Prostate gland (tissue), 2 donors: ENCODE data around the gene SHISA7. TPM values are rescaled to one million over a fixed set of nuclear protein-coding genes. Genes with fewer than 3 reads are reported as not detected.

Experiments
- DNase-seq: peaks from one replicate; pipeline ENCODE4 v3.0.0-alpha.2; 2019; ENCODE audit warnings: low spot score
- H3K27ac ChIP-seq, 2 donors: fragments of 200-600 bp; sonication (generic); 2 replicates each; pipeline ENCODE4 v1.5.1; 2017 to 2019
- H3K27me3 ChIP-seq: fragments of 200-600 bp; sonication (generic); replicated peaks from 2 replicates; pipeline ENCODE4 v1.5.1; 2019; ENCODE audit not compliant: insufficient read depth
- H3K36me3 ChIP-seq, 2 donors: fragments of 200-600 bp; sonication (generic); 1 replicate in 1 of 2; 2 replicates in 1 of 2; pipeline versions ENCODE4 v1.5.1 to v1.8.1; 2017 to 2019
- H3K4me1 ChIP-seq: fragments of 200-600 bp; sonication (generic); replicated peaks from 2 replicates; pipeline ENCODE4 v1.5.1; 2019
- H3K4me3 ChIP-seq, 2 donors: fragments of 200-600 bp; sonication (generic); 2 replicates each; pipeline ENCODE4 v1.5.1; 2017 to 2019
- H3K9me3 ChIP-seq: fragments of 200-600 bp; sonication (generic); 2 replicates; pipeline ENCODE4 v1.5.1; 2017
- CTCF ChIP-seq, 4 experiments: fragments of 200-600 bp in 2 of 4; fragments of 450-650 bp in 2 of 4; sonication (generic) in 2 of 4; IDR thresholded peaks; 1 replicate in 3 of 4; 2 replicates in 1 of 4; pipeline ENCODE4 v1.5.1; 2016 to 2019; ENCODE audit warnings: antibody characterized with exemption in 4 of 4, mild to moderate bottlenecking in 2 of 4, moderate library complexity in 2 of 4
- POLR2A ChIP-seq: fragments of 450-650 bp; IDR thresholded peaks from one replicate; pipeline ENCODE4 v1.6.1; 2016; ENCODE audit warnings: antibody characterized with exemption, mild to moderate bottlenecking
- POLR2AphosphoS5 ChIP-seq: sonication (generic); formaldehyde crosslinking; IDR thresholded peaks from one replicate; pipeline ENCODE4 v1.6.1; 2017; ENCODE audit warnings: antibody characterized with exemption
- WGBS: methylation state at CpG from one replicate; pipeline ENCODE4 v1.1.5; 2018; 5-methylcytosine and 5-hydroxymethylcytosine counted together
- intact Hi-C: fragments of 100-400 bp; cut with DNase I; formaldehyde crosslinking; loops from one replicate; pipeline ENCODE4 v1.14.2; 2022
- total RNA-seq, 2 donors: library from RNA; depleted of rRNA; stranded (reverse); fragments of >200 nt; gene quantifications; one replicate each; pipeline ENCODE4 v1.1.0, GENCODE V29; 2016

SHISA7 gene
- total RNA-seq, 2 donors from 2014 or later = not detected

GRCh38 chr19:55476100-55476775, 33.1 kb upstream of the SHISA7 start, which contains the start of gene ZNF628:
ZNF628 (plus strand) TSS chr19:55476617; CDS start chr19:55479911, 3,294 bp downstream.
- under 1% methylated on average over 51 of the region's 61 CpGs for WGBS
- DNase-seq = peak; percentile 98
- peak within 1 kb of the TSS; percentile 61 to 74 for H3K4me3 ChIP-seq
- no peaks in the 10 kb centered on the region for H3K27me3 ChIP-seq
- peak within 1 kb of the TSS; percentile 98 for H3K27ac ChIP-seq
- H3K9me3 ChIP-seq = no peaks in the 10 kb centered on the region
- no peaks in the 10 kb centered on the region for H3K36me3 ChIP-seq
- TF ChIP-seq CTCF (IDR thresholded peaks at IDR 0.05) = no peak
- peak; percentile 63 for TF ChIP-seq POLR2A
- TF ChIP-seq POLR2AphosphoS5 = peak; percentile 89
- no peaks in the 10 kb centered on the region for H3K4me1 ChIP-seq
- intact Hi-C loops = no loop called here

GRCh38 chr19:55474269-55475265, 31.5 kb upstream of the SHISA7 start:
- H3K4me1 ChIP-seq = no peaks in the 10 kb centered on the region
- TF ChIP-seq POLR2AphosphoS5 (no peak), POLR2A (no peak), CTCF (IDR thresholded peaks at IDR 0.05) (no peak)
- no peaks in the 10 kb centered on the region for H3K36me3 ChIP-seq
- DNase-seq = no peak
- H3K27ac ChIP-seq = no peak overlapping the region
- no peak overlapping the region for H3K4me3 ChIP-seq
- no peaks in the 10 kb centered on the region for H3K9me3 ChIP-seq
- no peaks in the 10 kb centered on the region for H3K27me3 ChIP-seq
- intact Hi-C loops = no loop called here
- 71% methylated on average over 19 of the region's 19 CpGs for WGBS

- Histone ChIP-seq H3K9me3 (no peaks in the 10 kb centered on the region), H3K4me1 (no peaks in the 10 kb centered on the region), H3K27me3 (no peaks in the 10 kb centered on the region), H3K27ac (no peak overlapping the region), H3K36me3 (no peaks in the 10 kb centered on the region), H3K4me3 (no peak overlapping the region)
- WGBS = 59% methylated on average over 15 of the region's 16 CpGs
- intact Hi-C loops = no loop called here
- TF ChIP-seq POLR2A (no peak), POLR2AphosphoS5 (no peak), CTCF (IDR thresholded peaks at IDR 0.05) (no peak)
- no peak for DNase-seq
Measured at GRCh38 chr19:55473225-55474012, 30.3 kb upstream of the SHISA7 start.

GRCh38 chr19:55472463-55472862, 29.4 kb upstream of the SHISA7 start:
- Histone ChIP-seq H3K27ac (no peak overlapping the region), H3K9me3 (no peaks in the 10 kb centered on the region), H3K4me1 (no peaks in the 10 kb centered on the region), H3K27me3 (no peaks in the 10 kb centered on the region), H3K36me3 (no peaks in the 10 kb centered on the region), H3K4me3 (no peak overlapping the region)
- DNase-seq = no peak
- intact Hi-C loops = no loop called here
- no peak for TF ChIP-seq POLR2AphosphoS5
- no peak for TF ChIP-seq POLR2A
- no peak for TF ChIP-seq CTCF (IDR thresholded peaks at IDR 0.05)
- WGBS = 63% methylated on average over 6 of the region's 8 CpGs
